ENCODE data around the gene SLC5A8.

The SLC5A8 gene

GRCh38 chr12:101209319-101210302 lies at the start of gene SLC5A8:
Gene SLC5A8 (minus strand): TSS chr12:101210238. CDS start chr12:101209848, 390 bp downstream.
- in situ Hi-C loops (cut with HindIII; ENCODE audit: low sequenced_read_pairs) = no loop called here
- no peak within 1 kb of the TSS for H3K4me3 ChIP-seq (ENCODE audit: low read depth, low read length)
- DNase-seq (ENCODE audit: low read depth, low spot score) = no peak
- no peak for TF ChIP-seq CTCF (IDR thresholded peaks at IDR 0.05; ENCODE audit: low read depth, low read length)

- no peak for DNase-seq (ENCODE audit: low read depth, low spot score)
- TF ChIP-seq CTCF (IDR thresholded peaks at IDR 0.05; ENCODE audit: low read depth, low read length) = no peak
- in situ Hi-C loops (cut with HindIII; ENCODE audit: low sequenced_read_pairs) = no loop called here
- H3K4me3 ChIP-seq (ENCODE audit: low read depth, low read length) = no peak overlapping the region
These were observed 47.3 kb upstream of the SLC5A8 start for GRCh38 chr12:101257357-101257756.

GRCh38 chr12:101256266-101256665 lies 46.2 kb upstream of the SLC5A8 start:
- DNase-seq (ENCODE audit: low read depth, low spot score) = no peak
- TF ChIP-seq CTCF (IDR thresholded peaks at IDR 0.05; ENCODE audit: low read depth, low read length) = no peak
- H3K4me3 ChIP-seq (ENCODE audit: low read depth, low read length) = no peak overlapping the region
- in situ Hi-C loops (cut with HindIII; ENCODE audit: low sequenced_read_pairs) = no loop called here

- in situ Hi-C loops (cut with HindIII; ENCODE audit: low sequenced_read_pairs) = no loop called here
- DNase-seq (ENCODE audit: low read depth, low spot score) = no peak
- no peak overlapping the region for H3K4me3 ChIP-seq (ENCODE audit: low read depth, low read length)
- no peak for TF ChIP-seq CTCF (IDR thresholded peaks at IDR 0.05; ENCODE audit: low read depth, low read length)
These were observed 33.6 kb upstream of the SLC5A8 start for GRCh38 chr12:101243616-101244015.

GRCh38 chr12:101243074-101243473 lies 33.0 kb upstream of the SLC5A8 start:
- DNase-seq (ENCODE audit: low read depth, low spot score) = no peak
- H3K4me3 ChIP-seq (ENCODE audit: low read depth, low read length) = no peak overlapping the region
- in situ Hi-C loops (cut with HindIII; ENCODE audit: low sequenced_read_pairs) = no loop called here
- TF ChIP-seq CTCF (IDR thresholded peaks at IDR 0.05; ENCODE audit: low read depth, low read length) = no peak

- H3K4me3 ChIP-seq (ENCODE audit: low read depth, low read length) = no peak overlapping the region
- DNase-seq (ENCODE audit: low read depth, low spot score) = no peak
- TF ChIP-seq CTCF (IDR thresholded peaks at IDR 0.05; ENCODE audit: low read depth, low read length) = no peak
- in situ Hi-C loops (cut with HindIII; ENCODE audit: low sequenced_read_pairs) = no loop called here
These were observed 28.8 kb upstream of the SLC5A8 start for GRCh38 chr12:101238800-101239329.
